Measurements from ENCODE around the gene NUP88. TPM values are rescaled to one million over a fixed set of nuclear protein-coding genes. Genes with fewer than 3 reads are reported as not detected.
A peak's percentile ranks its signal among the peaks of the same experiment; 100 is the strongest.
"Not testable (repeated sequence)": the region's sequence is repeated elsewhere in the genome, so short reads cannot be mapped to it uniquely, and the experiment has no call there.

Gene NUP88
- total RNA-seq, result 164 and 168 TPM in 2 replicates

DNA sequence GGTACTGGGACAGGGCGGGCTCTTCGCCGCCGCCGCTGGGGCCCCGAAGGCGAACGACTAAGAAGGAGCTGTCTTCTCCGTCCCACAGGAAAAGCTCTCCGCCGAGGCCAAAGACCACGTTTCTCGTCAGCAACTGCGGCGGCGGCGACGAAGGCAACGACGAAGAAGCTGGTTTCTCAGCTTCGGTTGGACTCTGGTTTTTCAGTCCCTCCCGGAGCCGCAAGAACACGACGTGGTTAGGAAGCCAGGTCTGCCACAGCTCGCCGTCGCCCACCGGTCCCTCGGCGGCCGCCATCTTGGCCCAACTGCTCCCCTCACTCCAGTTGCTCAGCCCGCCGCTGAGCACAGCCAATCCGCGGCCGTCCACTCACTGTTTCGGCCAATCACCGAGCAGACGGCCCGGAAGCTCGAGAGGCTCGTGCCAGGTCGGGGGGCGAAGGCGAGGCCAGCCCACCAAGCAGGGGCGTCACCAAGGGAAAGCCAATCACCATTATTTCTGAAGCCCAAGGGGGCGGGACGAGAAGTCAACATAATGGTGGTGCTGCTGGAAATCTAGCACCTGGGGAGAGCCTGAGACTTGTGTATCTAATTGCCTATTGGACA lies at the start of gene NUP88:
Gene NUP88 (minus strand): TSS at position 307 of the 603 bp plus-strand sequence. CDS start 12 bp downstream, at position 295.
- Mint-ChIP-seq H3K4me1 (peaks cover 33% of the 10 kb centered on the region), H3K27me3 (no peaks in the 10 kb centered on the region), H3K4me3 (peak within 1 kb of the TSS; percentile 100), H3K27ac (peak within 1 kb of the TSS; percentile 100), H3K36me3 (ENCODE audit: low read depth) (peaks cover 61% of the 10 kb centered on the region), H3K9me3 (no peaks in the 10 kb centered on the region)
- intact Hi-C loops (cut with micrococcal nuclease), result loop anchor here (1.0 to 10.0 kb wide), 4 partner anchors 20 to 479 kb away; partner anchors contain the start of genes C1QBP, DERL2, MIS12 and RNF167
- peak; percentile 99 for DNase-seq

DNA sequence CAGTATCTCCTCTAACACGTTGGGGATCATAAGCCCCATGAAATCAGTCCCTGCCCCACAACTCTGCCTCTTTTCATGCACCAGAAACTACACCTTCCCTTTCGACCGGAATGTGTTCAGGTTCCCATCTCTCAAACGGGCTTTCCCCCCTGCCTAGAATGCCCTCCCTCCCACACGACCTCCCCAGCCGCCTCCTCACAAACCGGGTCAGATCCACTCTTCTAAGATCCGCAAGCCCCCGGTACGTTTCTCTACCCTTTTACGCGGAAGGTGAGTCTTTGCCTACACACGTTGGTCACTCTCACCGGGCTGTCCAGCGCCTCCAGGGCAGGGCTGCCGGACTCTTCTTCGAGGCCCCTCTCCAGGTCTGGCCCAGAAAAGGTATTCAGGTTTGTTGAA lies 48.6 kb upstream of the NUP88 start:
- peak overlapping the region; percentile 99 for H3K4me3 Mint-ChIP-seq
- H3K9me3 Mint-ChIP-seq, result no peaks in the 10 kb centered on the region
- H3K4me1 Mint-ChIP-seq, result peaks cover 37% of the 10 kb centered on the region
- H3K27ac Mint-ChIP-seq, result peak overlapping the region; percentile 82
- intact Hi-C loops (cut with micrococcal nuclease), result loop anchor here (1.0 kb wide), 3 partner anchors 18 to 48 kb away; partner anchors contain the start of genes C1QBP, DERL2, MIS12 and RPAIN
- peak; percentile 74 for DNase-seq
- H3K27me3 Mint-ChIP-seq, result no peaks in the 10 kb centered on the region
- H3K36me3 Mint-ChIP-seq (ENCODE audit: low read depth), result peaks cover 40% of the 10 kb centered on the region

DNA sequence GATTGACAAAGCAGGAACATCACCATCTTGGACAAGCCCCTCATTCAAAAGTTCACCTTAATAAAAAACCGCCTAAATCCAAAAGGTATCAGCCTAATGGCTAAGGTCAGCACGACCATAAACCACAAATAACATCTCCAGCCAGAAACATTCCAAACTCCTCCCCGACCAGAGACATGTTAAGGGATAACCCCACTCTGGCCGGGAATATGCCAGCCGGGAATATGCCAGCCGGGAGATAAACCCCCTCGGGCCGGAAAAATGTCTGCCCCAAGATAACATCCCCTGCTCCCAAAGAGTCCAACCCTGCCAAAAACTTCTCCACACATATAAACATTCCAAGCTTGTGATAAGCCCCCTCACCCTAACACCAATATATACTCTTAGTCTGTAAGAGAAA lies 48.0 kb upstream of the NUP88 start:
- no peak for DNase-seq
- Mint-ChIP-seq H3K27ac (peak overlapping the region; percentile 82), H3K4me3 (peak overlapping the region; percentile 99), H3K4me1 (peaks cover 38% of the 10 kb centered on the region), H3K27me3 (no peaks in the 10 kb centered on the region), H3K36me3 (ENCODE audit: low read depth) (peaks cover 40% of the 10 kb centered on the region), H3K9me3 (no peaks in the 10 kb centered on the region)
- intact Hi-C loops (cut with micrococcal nuclease), result no loop called here

DNA sequence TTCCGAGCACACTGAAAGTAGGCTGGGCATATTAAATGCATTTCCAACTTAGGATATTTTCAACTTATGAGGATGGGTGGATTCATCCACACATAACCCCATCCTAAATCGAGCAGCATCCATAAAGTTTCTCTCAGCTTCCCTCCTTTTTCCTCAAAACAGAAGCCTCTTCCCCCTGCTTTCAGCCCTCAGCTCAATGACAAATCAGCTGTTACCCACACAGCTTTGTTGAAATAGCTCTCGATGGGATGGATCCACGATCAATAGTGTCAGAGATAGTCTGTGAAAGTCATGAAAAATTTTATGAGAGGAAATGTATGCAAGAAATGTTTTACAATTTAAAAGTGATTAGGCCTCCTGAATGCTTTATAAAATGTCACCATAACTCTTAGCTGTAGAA lies 46.8 kb upstream of the NUP88 start:
- Mint-ChIP-seq H3K4me3 (peak overlapping the region; percentile 99), H3K36me3 (ENCODE audit: low read depth) (peaks cover 35% of the 10 kb centered on the region), H3K27ac (no peak overlapping the region), H3K9me3 (no peaks in the 10 kb centered on the region), H3K4me1 (peaks cover 40% of the 10 kb centered on the region), H3K27me3 (no peaks in the 10 kb centered on the region)
- DNase-seq, result no peak
- intact Hi-C loops (cut with micrococcal nuclease), result no loop called here

DNA sequence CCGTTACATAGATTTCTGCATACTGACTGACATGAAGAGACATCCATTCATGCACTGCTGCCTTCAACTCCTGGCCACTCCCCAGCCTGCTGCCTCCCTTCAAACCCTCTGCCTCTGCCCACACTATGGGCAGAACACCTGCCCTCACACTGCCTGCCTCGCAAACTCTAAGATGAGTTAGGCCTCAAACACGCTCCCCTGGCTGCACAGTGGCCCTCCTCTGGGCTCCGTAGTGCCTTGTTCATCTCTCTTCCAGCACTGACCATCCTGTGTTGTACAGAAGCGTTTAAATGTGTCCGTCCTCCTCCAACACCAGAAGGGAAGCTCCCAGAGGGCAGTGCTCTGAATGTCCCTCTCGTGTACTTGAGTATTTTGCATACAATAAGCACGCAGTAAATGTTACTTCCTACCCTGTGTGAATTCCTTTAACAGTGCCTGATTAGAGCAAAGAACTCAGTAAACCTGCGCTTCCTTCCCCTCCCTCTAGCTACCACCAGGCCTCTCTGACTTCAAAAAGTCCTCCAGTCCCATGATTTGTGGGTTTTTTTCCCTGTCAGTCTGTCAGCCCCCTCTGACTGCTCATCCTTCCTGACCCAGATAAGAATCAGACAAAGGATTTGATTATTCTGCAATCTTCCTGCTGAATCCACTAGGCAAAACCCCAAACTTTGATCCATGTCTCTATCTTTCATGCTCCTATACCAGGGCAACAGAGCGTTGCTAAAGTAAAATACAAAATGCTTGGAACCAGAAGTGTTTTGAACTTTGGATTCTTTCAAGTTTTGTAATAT lies 45.5 kb upstream of the NUP88 start:
- H3K4me3 Mint-ChIP-seq, result no peak overlapping the region
- peaks cover 40% of the 10 kb centered on the region for H3K4me1 Mint-ChIP-seq
- H3K36me3 Mint-ChIP-seq (ENCODE audit: low read depth), result peaks cover 41% of the 10 kb centered on the region
- no peak for DNase-seq
- H3K27me3 Mint-ChIP-seq, result no peaks in the 10 kb centered on the region
- no peaks in the 10 kb centered on the region for H3K9me3 Mint-ChIP-seq
- H3K27ac Mint-ChIP-seq, result no peak overlapping the region
- intact Hi-C loops (cut with micrococcal nuclease), result no loop called here

DNA sequence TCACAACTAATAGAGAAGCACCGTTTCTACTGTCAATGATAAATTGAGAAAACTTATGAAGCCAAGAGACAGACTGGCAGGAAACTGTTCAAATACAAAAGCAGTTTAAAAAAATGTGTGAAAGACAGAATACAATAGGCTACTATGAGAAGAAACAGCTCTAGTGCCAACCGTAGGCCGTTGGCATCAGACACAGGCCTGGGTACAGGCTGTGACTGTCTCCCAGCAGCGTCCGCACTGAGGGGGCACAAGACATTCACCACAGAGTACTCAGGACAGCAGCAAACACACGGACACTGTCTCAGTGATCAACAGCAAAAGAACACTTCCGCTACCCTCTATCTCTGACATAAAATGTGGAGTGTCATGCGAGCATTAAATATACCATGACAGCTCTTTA lies 27.3 kb upstream of the NUP88 start:
- no peak overlapping the region for H3K27ac Mint-ChIP-seq
- H3K9me3 Mint-ChIP-seq, result no peaks in the 10 kb centered on the region
- no peak overlapping the region for H3K4me3 Mint-ChIP-seq
- H3K27me3 Mint-ChIP-seq, result no peaks in the 10 kb centered on the region
- peaks cover 65% of the 10 kb centered on the region for H3K36me3 Mint-ChIP-seq (ENCODE audit: low read depth)
- H3K4me1 Mint-ChIP-seq, result no peaks in the 10 kb centered on the region
- intact Hi-C loops (cut with micrococcal nuclease), result no loop called here
- no peak for DNase-seq

DNA sequence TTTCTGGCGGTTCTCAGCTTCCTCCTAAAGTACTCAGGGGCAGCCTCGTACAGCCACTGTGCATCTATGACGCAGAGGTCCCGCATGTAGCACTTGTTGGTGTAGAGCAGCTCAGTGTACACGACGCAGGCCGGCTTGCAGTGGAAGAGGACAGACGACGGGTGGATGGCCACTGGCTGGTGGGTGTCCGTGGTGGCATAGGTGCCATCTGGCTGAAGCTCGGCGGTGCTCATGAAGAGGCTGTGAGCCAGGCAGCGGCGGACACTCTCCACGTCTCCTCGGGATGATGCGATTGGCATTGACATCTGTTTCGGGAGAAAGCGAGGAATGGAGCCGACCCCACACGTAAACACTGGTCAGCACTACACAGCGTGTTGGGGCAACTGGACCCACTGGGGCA lies 24.7 kb upstream of the NUP88 start:
- H3K36me3 Mint-ChIP-seq (ENCODE audit: low read depth), result peaks cover 48% of the 10 kb centered on the region
- H3K27ac Mint-ChIP-seq, result no peak overlapping the region

DNA sequence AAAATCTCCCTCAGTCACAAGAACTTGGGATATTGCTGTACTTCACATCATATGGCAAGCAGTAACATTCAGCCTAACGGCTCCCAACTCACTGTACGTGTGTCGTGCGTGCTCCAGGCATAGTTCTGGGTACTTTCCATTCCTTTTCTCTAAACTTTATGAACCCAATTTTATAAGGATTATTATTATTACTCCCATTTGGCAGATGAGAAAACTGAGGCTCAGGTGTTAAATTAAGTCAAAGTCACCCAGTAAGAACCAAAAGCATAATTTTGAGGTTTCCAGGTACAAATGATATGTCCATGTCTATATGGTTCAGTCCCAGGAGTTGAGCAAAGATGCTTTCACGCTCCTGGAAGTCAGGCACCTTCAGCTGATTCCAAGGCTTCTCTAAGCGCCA lies 24.3 kb upstream of the NUP88 start:
- no peak for DNase-seq
- Mint-ChIP-seq H3K4me3 (no peak overlapping the region), H3K27ac (no peak overlapping the region), H3K9me3 (no peaks in the 10 kb centered on the region), H3K4me1 (peaks cover 10% of the 10 kb centered on the region), H3K27me3 (no peaks in the 10 kb centered on the region), H3K36me3 (ENCODE audit: low read depth) (peaks cover 45% of the 10 kb centered on the region)
- intact Hi-C loops (cut with micrococcal nuclease), result no loop called here

More for the DNA sequence above, 24.7 kb upstream of the NUP88 start:
- H3K27me3 Mint-ChIP-seq, result no peaks in the 10 kb centered on the region
- H3K4me3 Mint-ChIP-seq, result no peak overlapping the region
- intact Hi-C loops (cut with micrococcal nuclease), result no loop called here
- H3K4me1 Mint-ChIP-seq, result peaks cover 9% of the 10 kb centered on the region
- DNase-seq, result no peak
- H3K9me3 Mint-ChIP-seq, result no peaks in the 10 kb centered on the region

DNA sequence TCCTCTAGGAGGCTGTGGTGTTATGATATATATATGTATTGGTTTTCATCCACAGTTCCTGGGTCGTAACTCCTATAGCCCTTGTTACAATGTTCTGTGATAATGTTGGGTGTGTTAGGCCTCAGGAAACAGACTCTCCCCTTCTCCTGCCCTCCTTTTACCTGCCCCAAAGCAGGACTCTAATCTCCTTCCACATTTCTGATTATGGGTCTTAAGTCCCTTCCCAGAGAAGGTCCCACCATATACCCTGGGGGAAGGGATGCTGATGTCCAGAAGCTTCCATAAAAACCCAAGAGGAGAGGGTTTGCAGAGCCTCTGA lies 19.9 kb upstream of the NUP88 start:
- peaks cover 44% of the 10 kb centered on the region for H3K36me3 Mint-ChIP-seq (ENCODE audit: low read depth)
- no peaks in the 10 kb centered on the region for H3K27me3 Mint-ChIP-seq
- peak overlapping the region; percentile 88 for H3K27ac Mint-ChIP-seq
- H3K4me1 Mint-ChIP-seq, result peaks cover 34% of the 10 kb centered on the region
- intact Hi-C loops (cut with micrococcal nuclease), result loop anchor here (1.0 to 10.0 kb wide), 4 partner anchors 20 to 195 kb away; partner anchors contain the start of genes DHX33, NUP88 and RABEP1
- no peak for DNase-seq
- H3K4me3 Mint-ChIP-seq, result peak overlapping the region; percentile 94
- no peaks in the 10 kb centered on the region for H3K9me3 Mint-ChIP-seq

DNA sequence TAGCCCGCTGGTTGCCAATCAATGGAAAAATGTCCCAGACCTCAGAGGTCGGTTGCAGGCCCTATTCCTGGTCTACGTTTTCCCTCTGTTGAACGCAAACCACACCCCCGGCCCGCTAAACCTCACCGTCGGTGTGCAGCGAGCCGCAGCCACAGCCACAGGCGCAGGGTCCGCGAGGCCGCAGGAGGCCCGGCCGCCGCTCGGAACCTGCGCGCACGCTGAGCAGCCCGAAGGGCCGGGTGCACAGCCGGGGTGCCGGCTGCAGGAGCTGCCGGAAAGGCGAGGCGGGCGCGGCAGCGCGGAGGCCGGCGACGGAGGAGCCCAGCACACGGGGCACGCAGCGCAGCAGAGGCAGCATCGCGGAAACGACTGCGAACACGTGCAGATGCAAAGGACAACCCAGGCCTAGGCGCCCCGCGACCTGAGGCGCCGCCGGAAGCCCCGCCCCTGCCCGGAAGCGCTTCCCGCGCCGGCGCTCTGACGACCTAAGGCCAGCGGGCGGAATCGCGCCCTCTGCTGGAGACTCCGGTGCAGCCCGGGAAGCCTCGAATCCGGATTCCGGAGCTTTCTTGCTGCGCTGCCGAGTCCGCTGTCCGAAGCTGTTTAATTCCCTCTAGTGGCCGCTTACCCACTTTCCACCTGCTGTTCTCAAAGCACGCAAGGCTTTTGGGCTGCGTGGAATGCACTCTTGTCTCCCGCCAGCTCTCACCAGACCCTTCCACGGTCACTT lies 19.4 kb upstream of the NUP88 start, which contains the start of gene C1QBP:
Gene C1QBP (minus strand): TSS at position 440 of the 730 bp plus-strand sequence. CDS start 82 bp downstream, at position 358.
- H3K36me3 Mint-ChIP-seq (ENCODE audit: low read depth), result peaks cover 45% of the 10 kb centered on the region
- intact Hi-C loops (cut with micrococcal nuclease), result loop anchor here (1.0 to 10.0 kb wide), 4 partner anchors 20 to 194 kb away; partner anchors contain the start of genes DHX33, NUP88 and RABEP1

DNA sequence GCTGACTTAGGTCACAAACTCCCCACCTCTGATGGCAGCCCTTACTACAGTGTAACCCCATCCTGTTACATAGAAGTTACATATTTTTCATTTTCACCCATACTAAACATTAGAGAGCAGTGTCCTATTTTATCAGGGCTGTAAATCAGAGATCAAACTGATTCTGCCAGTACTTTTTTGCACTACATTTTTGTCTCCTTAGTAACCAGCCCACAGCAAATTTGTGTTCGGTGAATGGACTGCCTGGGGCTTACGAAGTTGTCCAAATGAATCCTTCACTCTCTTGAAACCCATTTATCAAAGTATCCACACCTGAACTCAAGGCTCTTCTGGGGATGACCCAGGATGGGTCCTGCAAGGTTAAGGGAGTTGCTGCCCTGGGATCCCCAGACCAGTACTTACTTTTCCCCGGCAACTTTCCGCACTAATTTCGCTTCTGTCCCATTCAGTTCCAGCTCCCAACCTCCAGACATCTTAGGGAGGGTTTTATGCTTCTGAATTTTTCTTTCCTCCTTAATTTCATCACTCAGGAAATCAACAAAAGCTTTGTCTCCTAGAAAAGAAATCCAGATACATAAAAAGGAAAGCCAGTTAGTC lies 18.4 kb upstream of the NUP88 start:
- no peak for DNase-seq
- H3K27ac Mint-ChIP-seq, result peak overlapping the region; percentile 84
- no peaks in the 10 kb centered on the region for H3K27me3 Mint-ChIP-seq
- intact Hi-C loops (cut with micrococcal nuclease), result loop anchor here (10.0 kb wide), 2 partner anchors 153 to 193 kb away; partner anchors contain the start of gene RABEP1
- H3K4me1 Mint-ChIP-seq, result peaks cover 34% of the 10 kb centered on the region
- H3K9me3 Mint-ChIP-seq, result no peaks in the 10 kb centered on the region
- peak overlapping the region; percentile 94 for H3K4me3 Mint-ChIP-seq
- peaks cover 52% of the 10 kb centered on the region for H3K36me3 Mint-ChIP-seq (ENCODE audit: low read depth)

More for the DNA sequence above, 19.4 kb upstream of the NUP88 start, which contains the start of gene C1QBP:
- Mint-ChIP-seq H3K27me3 (no peaks in the 10 kb centered on the region), H3K4me3 (peak within 1 kb of the TSS; percentile 94), H3K9me3 (no peaks in the 10 kb centered on the region), H3K27ac (peak within 1 kb of the TSS; percentile 88), H3K4me1 (peaks cover 34% of the 10 kb centered on the region)
- peak; percentile 98 for DNase-seq

DNA sequence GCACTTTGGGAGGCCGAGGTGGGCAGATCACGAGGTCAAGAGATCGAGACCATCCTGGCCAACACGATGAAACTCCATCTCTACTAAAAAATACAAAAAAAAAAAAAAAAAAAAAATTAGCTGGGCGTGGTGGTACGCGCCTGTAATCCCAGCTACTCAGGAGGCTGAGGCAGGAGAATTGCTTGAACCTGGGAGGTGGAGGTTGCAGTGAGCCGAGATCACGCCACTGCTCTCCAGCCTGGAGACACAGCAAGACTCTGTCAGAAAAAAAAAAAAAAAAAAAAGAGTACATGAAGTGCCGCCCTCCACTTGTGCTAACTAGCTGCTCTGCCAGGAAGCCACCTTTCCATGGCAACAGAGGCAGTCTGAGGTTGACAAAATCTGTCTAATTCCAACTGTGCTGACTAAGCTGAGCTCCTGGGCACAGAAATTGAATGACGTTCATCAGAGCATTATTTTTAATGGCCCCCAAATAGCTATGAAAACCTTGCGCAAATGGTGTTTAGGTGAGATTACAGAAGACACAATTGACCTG lies 16.4 kb upstream of the NUP88 start:
- intact Hi-C loops (cut with micrococcal nuclease), result loop anchor here (10.0 kb wide), 2 partner anchors 151 to 191 kb away; partner anchors contain the start of gene RABEP1
- not testable (repeated sequence) for H3K27ac Mint-ChIP-seq, DNase-seq, H3K9me3 Mint-ChIP-seq, H3K27me3 Mint-ChIP-seq
- peak overlapping the region; percentile 94 for H3K4me3 Mint-ChIP-seq
- H3K4me1 Mint-ChIP-seq, result peaks cover 36% of the 10 kb centered on the region
- peaks cover 69% of the 10 kb centered on the region for H3K36me3 Mint-ChIP-seq (ENCODE audit: low read depth)

DNA sequence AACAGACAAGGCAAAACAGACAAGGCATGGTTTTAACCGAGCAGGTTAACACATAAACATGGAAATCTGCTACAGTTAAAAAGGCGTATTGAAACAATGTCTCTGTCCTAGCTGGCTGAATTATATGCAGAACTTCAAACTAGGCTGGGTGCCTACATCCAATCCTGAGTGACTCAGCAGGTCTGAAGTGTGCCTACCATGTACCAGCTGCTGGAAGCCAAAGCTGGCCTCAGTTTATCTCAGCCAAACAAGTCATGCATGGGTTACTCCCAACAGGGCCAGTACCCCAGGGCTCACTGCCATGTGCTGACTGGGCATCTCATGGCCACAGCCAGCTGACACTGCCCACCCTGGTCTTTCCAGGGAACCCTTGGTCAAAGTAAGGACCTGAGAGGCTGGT lies 15.5 kb upstream of the NUP88 start:
- Mint-ChIP-seq H3K36me3 (ENCODE audit: low read depth) (peaks cover 73% of the 10 kb centered on the region), H3K27me3 (no peaks in the 10 kb centered on the region), H3K27ac (no peak overlapping the region), H3K9me3 (no peaks in the 10 kb centered on the region), H3K4me3 (no peak overlapping the region), H3K4me1 (peaks cover 34% of the 10 kb centered on the region)
- DNase-seq, result no peak
- intact Hi-C loops (cut with micrococcal nuclease), result loop anchor here (10.0 kb wide), 2 partner anchors 150 to 190 kb away; partner anchors contain the start of gene RABEP1
